ENCODE measurements around the gene DNAJA1. TPM values are rescaled to one million over a fixed set of nuclear protein-coding genes. Genes with fewer than 3 reads are reported as not detected.
"Not testable (repeated sequence)": the region's sequence is repeated elsewhere in the genome, so short reads cannot be mapped to it uniquely, and the experiment has no call there.

Gene DNAJA1
- total RNA-seq, 1 donor, result 104 TPM

- peak; percentile 72 for TF ChIP-seq CTCF (IDR thresholded peaks at IDR 0.05; ENCODE audit: insufficient read depth, low read length)
- peak; percentile 96 for DNase-seq (ENCODE audit: low read depth)
- peak overlapping the region; percentile 36 for H3K4me3 ChIP-seq (ENCODE audit: low read depth, low read length)
Measured at GRCh38 chr9:33081128-33081851, 56.2 kb downstream of the DNAJA1 start.

GRCh38 chr9:33082128-33082527 lies 57.1 kb downstream of the DNAJA1 start:
- TF ChIP-seq CTCF (IDR thresholded peaks at IDR 0.05; ENCODE audit: insufficient read depth, low read length), result no peak
- DNase-seq (ENCODE audit: low read depth), result no peak
- H3K4me3 ChIP-seq (ENCODE audit: low read depth, low read length), result no peak overlapping the region

- no peak for TF ChIP-seq CTCF (IDR thresholded peaks at IDR 0.05; ENCODE audit: insufficient read depth, low read length)
- no peak overlapping the region for H3K4me3 ChIP-seq (ENCODE audit: low read depth, low read length)
- DNase-seq (ENCODE audit: low read depth), result no peak
Measured at GRCh38 chr9:33082538-33083326, 57.7 kb downstream of the DNAJA1 start.

- not testable (repeated sequence) for DNase-seq (ENCODE audit: low read depth); H3K4me3 ChIP-seq (ENCODE audit: low read depth, low read length)
Measured at GRCh38 chr9:33085672-33086071, 60.6 kb downstream of the DNAJA1 start.

Other genes starting within 250 kb of the DNAJA1 start
- gene TMEM215, start 241.7 kb upstream of the DNAJA1 start, total RNA-seq (ENCODE audit: low replicate concordance), result not detected in 2 replicates
- 30.5 and 34.1 TPM in 2 replicates for gene APTX, start 23.6 kb upstream of the DNAJA1 start, total RNA-seq (ENCODE audit: low replicate concordance)
- 22.4 and 29.4 TPM in 2 replicates for gene SMU1, start 51.4 kb downstream of the DNAJA1 start, total RNA-seq (ENCODE audit: low replicate concordance)
- gene B4GALT1, start 142.1 kb downstream of the DNAJA1 start, total RNA-seq (ENCODE audit: low replicate concordance), result 40.9 and 41.0 TPM in 2 replicates
- not detected in 2 replicates for gene SPINK4, start 214.9 kb downstream of the DNAJA1 start, total RNA-seq (ENCODE audit: low replicate concordance)
- gene BAG1, start 239.4 kb downstream of the DNAJA1 start, total RNA-seq (ENCODE audit: low replicate concordance), result 54.1 and 180 TPM in 2 replicates
- 79.0 and 87.4 TPM in 2 replicates for gene CHMP5, start 239.8 kb downstream of the DNAJA1 start, total RNA-seq (ENCODE audit: low replicate concordance)